Sigmoid colon (tissue), 7 donors: ENCODE results near the gene PSD4. TPM values are rescaled to one million over a fixed set of nuclear protein-coding genes. Genes with fewer than 3 reads are reported as not detected.
A peak's percentile ranks its signal among the peaks of the same experiment; 100 is the strongest.
"Not testable (repeated sequence)": the region's sequence is repeated elsewhere in the genome, so short reads cannot be mapped to it uniquely, and the experiment has no call there.

Source experiments
- DNase-seq: peaks from one replicate; pipeline ENCODE4 v3.0.0-alpha.2; 2019
- H3K27ac ChIP-seq, 4 donors: fragments of 200-600 bp; sonication (generic); one replicate each; pipeline ENCODE4 v1.5.1; 2016 to 2019; ENCODE audit warnings: mild to moderate bottlenecking in 1 of 4
- H3K27me3 ChIP-seq, 3 donors: fragments of 200-600 bp; sonication (generic); one replicate each; pipeline ENCODE4 v1.5.1; 2019; ENCODE audit warnings: mild to moderate bottlenecking in 1 of 3
- H3K36me3 ChIP-seq, 4 donors: fragments of 200-600 bp; sonication (generic); one replicate each; pipeline ENCODE4 v1.5.1; 2016 to 2019
- H3K4me1 ChIP-seq, 4 donors: fragments of 200-600 bp; sonication (generic); one replicate each; pipeline ENCODE4 v1.5.1; 2017 to 2019
- H3K4me3 ChIP-seq, 4 donors: fragments of 200-600 bp; sonication (generic); one replicate each; pipeline ENCODE4 v1.5.1; 2017 to 2019; ENCODE audit warnings: mild to moderate bottlenecking in 2 of 4, moderate library complexity in 1 of 4
- H3K9me3 ChIP-seq, 4 donors: fragments of 200-600 bp in 3 of 4; sonication (generic) in 3 of 4; one replicate each; pipeline versions ENCODE4 v1.5.1 to v1.6.1; 2013 to 2019
- CTCF ChIP-seq, 4 experiments: fragments of 450-650 bp in 3 of 4; fragments of 200-600 bp in 1 of 4; IDR thresholded peaks; one replicate each; pipeline ENCODE4 v1.5.1; 2016 to 2019; ENCODE audit warnings: antibody characterized with exemption in 4 of 4, mild to moderate bottlenecking in 3 of 4, moderate library complexity in 2 of 4
- EP300 ChIP-seq, 4 donors: sonication (generic); formaldehyde crosslinking; IDR thresholded peaks; one replicate each; pipeline ENCODE4 v1.6.1; 2017; ENCODE audit warnings: antibody characterized with exemption in 4 of 4
- POLR2A ChIP-seq, 2 donors: fragments of 450-650 bp; IDR thresholded peaks; one replicate each; pipeline ENCODE4 v1.6.1; 2016; ENCODE audit warnings: antibody characterized with exemption in 2 of 2, mild to moderate bottlenecking in 2 of 2, moderate library complexity in 2 of 2
- POLR2AphosphoS5 ChIP-seq, 4 donors: sonication (generic); formaldehyde crosslinking; IDR thresholded peaks; one replicate each; pipeline ENCODE4 v1.6.1; 2017; ENCODE audit warnings: antibody characterized with exemption in 4 of 4
- WGBS, 2 donors: extraction: QIAGEN DNeasy Blood & Tissue Kit; methylation state at CpG; one replicate each; pipeline ENCODE4 v1.1.7; 2013; 5-methylcytosine and 5-hydroxymethylcytosine counted together
- intact Hi-C: fragments of 100-400 bp; cut with DNase I; formaldehyde crosslinking; loops from one replicate; pipeline ENCODE4 v1.15.1; 2023
- polyA plus RNA-seq, 3 donors: library from polyadenylated mRNA; stranded (reverse); fragments of 200-250 nt; gene quantifications; one replicate each; pipeline ENCODE4 v1.2.3, GENCODE V29; 2013
- total RNA-seq, 4 donors: library from RNA; depleted of rRNA; stranded (reverse); fragments of >200 nt; gene quantifications; one replicate each; pipeline ENCODE4 v1.1.0, GENCODE V29; 2016
- donor health status: healthy with polysubstance abuse.
- donor health status: Bipolar disorder and iron deficiency.
- donor health status: healthy.

The PSD4 gene
- total and polyA plus RNA-seq, 7 donors: 1.4 to 51.6 (median 6.6) TPM

GRCh38 chr2:113234721-113235346, 61.1 kb downstream of the PSD4 start:
- Histone ChIP-seq H3K9me3 (no peaks in the 10 kb centered on the region), H3K4me1 (peaks cover 0 to 10% (median 5%) of the 10 kb centered on the region in 4 donors), H3K27me3 (no peaks in the 10 kb centered on the region), H3K36me3 (no peaks in the 10 kb centered on the region), H3K27ac (peak overlapping the region; percentile 38 to 75 (median 67)), H3K4me3 (peak overlapping the region in 3 of 4 donors; percentile 53 to 59 (median 53))
- 92 to 93% methylated on average over 16 of the region's 16 CpGs for WGBS, 2 donors
- DNase-seq: no peak
- intact Hi-C loops: no loop called here
- TF ChIP-seq POLR2A (IDR thresholded peaks at IDR 0.05) (no peak), EP300 (IDR thresholded peaks at IDR 0.05) (no peak), CTCF (IDR thresholded peaks at IDR 0.05) (no peak), POLR2AphosphoS5 (IDR thresholded peaks at IDR 0.05) (no peak)

- peak; percentile 75 for DNase-seq
- H3K27me3 ChIP-seq, H3K9me3 ChIP-seq, intact Hi-C loops, H3K36me3 ChIP-seq: not testable (repeated sequence)
- peak overlapping the region; percentile 30 to 59 (median 53) for H3K4me3 ChIP-seq
- peaks cover 0 to 18% (median 12%) of the 10 kb centered on the region in 4 donors for H3K4me1 ChIP-seq
- 89 to 92% methylated on average over 74 of the region's 74 CpGs for WGBS, 2 donors
- peak overlapping the region; percentile 38 to 75 (median 67) for H3K27ac ChIP-seq
- TF ChIP-seq POLR2A (IDR thresholded peaks at IDR 0.05) (peak in 1 of 2 donors; percentile 60), POLR2AphosphoS5 (IDR thresholded peaks at IDR 0.05) (peak in 3 of 4 donors; percentile 61 to 69 (median 64))
Observed at GRCh38 chr2:113235347-113236226, 61.8 kb downstream of the PSD4 start.

- Histone ChIP-seq H3K4me1 (peaks cover 0 to 27% (median 22%) of the 10 kb centered on the region in 4 donors), H3K36me3 (no peaks in the 10 kb centered on the region), H3K9me3 (no peaks in the 10 kb centered on the region), H3K4me3 (peak overlapping the region in 3 of 4 donors; percentile 53 to 59 (median 53)), H3K27me3 (no peaks in the 10 kb centered on the region), H3K27ac (peak overlapping the region; percentile 12 to 75 (median 67))
- TF ChIP-seq CTCF (IDR thresholded peaks at IDR 0.05) (no peak), POLR2A (IDR thresholded peaks at IDR 0.05) (no peak), EP300 (IDR thresholded peaks at IDR 0.05) (no peak), POLR2AphosphoS5 (IDR thresholded peaks at IDR 0.05) (no peak)
- peak; percentile 61 for DNase-seq
- 90 to 94% methylated on average over 38 of the region's 38 CpGs for WGBS, 2 donors
- intact Hi-C loops: no loop called here
Observed at GRCh38 chr2:113236367-113237159, 62.8 kb downstream of the PSD4 start.

GRCh38 chr2:113237604-113238160, 63.9 kb downstream of the PSD4 start:
- Histone ChIP-seq H3K27me3 (no peaks in the 10 kb centered on the region), H3K9me3 (no peaks in the 10 kb centered on the region), H3K36me3 (no peaks in the 10 kb centered on the region), H3K4me3 (no peak overlapping the region), H3K27ac (no peak overlapping the region), H3K4me1 (peaks cover 0 to 28% (median 24%) of the 10 kb centered on the region in 4 donors)
- 93 to 95% methylated on average over 9 of the region's 9 CpGs for WGBS, 2 donors
- no peak for DNase-seq
- no peak for TF ChIP-seq POLR2A (IDR thresholded peaks at IDR 0.05)
- TF ChIP-seq EP300 (IDR thresholded peaks at IDR 0.05): no peak
- no peak for TF ChIP-seq CTCF (IDR thresholded peaks at IDR 0.05)
- TF ChIP-seq POLR2AphosphoS5 (IDR thresholded peaks at IDR 0.05): no peak
- intact Hi-C loops: no loop called here
